Measurements from ENCODE around the gene GJC2.

- TF ChIP-seq POLR2A (IDR thresholded peaks at IDR 0.05) (no peak), CTCF (IDR thresholded peaks at IDR 0.05) (no peak), POLR2AphosphoS5 (IDR thresholded peaks at IDR 0.05) (no peak)
These were observed 7.0 kb upstream of the GJC2 start for GRCh38 chr1:228142701-228143136.

Measured in prostate gland (tissue), 2 donors.